GM21786 (cell line): Measurements from ENCODE around the gene PTGFRN.

Experiments used
- ATAC-seq: cut with Tn5 transposase; IDR thresholded peaks from one replicate; pipeline ENCODE4 v1.9.1; 2021; ENCODE audit not compliant: unreplicated experiment

The PTGFRN gene

DNA sequence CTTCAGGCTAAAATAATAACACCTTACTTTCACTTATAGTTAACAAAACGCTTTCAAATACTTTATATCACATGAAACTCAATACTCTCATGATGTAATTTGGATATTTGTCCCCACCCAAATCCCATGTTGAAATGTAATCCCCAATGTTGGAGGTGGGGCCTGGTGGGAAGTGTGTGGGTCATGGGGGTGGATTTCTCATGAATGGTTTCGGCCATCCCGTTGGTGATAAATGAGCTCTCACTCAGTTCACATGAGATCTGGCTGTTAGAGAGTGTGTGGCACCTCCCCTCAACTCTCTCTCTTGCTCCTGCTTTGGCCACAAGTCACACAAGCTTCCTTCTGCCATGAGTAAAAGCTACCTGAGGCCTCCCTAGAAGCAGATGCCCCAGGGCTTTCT is 22.5 kb upstream of the PTGFRN start:
- ATAC-seq: no peak

DNA sequence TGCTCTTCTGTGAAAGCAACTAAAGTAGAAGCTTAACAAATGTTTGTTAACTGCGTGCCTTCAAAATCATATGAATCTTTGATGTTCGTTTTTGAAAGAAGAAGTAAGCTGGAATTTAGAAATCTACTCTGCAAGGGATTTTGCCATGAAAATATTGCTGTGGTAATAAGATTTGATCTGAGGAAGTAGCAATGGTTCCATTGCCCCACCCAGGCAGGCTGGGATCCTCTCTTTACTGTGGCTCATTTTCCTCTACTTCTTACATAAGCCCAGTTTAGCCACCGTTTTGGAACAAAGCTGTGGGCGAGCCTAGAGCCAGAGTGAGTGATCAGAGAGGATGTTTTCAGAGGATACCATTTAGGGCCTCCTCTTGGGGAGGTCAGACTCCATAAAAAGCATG is 20.3 kb upstream of the PTGFRN start:
- no peak for ATAC-seq

DNA sequence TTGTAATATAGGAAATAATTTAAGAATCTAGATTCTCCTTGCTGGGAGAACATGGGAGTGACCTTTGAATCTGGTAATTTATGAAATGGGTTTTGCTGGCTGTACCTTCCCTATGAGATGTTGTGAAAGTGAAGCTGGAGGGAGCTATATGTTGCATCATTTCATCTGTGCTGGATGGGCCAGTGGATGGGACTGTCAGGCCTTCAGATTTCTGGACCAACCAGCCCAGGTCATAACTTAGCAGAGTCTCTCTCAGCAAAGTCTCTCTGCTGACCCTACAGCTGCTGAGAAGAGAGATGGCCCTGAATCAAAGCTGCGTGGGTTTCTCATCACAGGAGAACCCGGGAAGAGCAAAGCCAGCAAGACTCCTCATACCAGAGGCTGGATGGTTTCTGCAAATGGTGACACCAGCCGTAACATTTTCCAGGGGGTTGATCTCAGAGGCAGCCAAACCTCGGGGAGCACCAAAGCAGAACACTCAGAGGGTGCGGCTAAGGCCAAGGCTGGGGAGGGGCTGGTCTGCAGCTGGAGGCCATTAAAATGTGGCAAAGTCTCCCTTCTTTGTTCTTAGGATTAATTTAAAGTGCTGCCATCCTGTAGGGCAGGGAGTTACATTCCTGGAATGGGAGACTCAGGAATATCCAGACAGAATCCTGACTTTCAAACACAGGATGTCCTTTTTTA is 18.2 kb upstream of the PTGFRN start:
- no peak for ATAC-seq

DNA sequence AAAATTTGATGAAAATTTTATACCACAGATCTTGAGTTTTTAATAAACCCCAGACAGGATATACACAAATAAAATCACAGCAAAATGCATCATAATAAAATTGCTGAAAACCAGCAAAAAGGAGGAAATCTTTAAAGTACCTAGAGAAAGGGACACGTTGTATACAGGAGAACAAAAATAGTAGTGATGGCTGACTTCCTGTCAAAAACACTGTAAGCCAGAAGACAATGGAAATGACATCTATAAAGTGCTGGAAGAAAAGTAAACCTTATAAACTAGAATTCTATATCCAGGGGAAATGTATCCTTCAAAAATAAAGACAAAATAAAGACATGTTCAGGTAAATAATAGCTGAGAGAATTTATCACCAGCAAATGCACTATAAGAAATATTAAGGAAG is 14.6 kb upstream of the PTGFRN start:
- no peak for ATAC-seq

DNA sequence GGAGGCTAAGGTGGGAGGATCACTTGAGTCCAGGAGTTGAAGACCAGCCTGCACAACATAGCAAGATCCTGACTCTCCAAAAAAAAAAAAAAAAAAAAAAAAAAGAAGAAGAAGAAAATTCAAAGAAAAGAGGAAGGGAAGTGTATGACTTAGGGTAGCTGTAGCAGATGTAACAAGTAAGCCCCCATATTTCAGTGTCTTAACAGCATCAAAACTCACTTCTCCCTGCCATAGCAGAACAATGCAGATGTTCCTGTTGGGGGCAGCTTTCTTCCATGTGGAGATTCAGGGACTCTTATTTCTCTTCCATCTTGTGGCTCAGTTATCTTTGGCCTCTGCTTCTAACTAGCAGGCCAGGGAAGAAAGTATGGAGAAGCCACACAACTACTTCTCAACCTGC is 10.2 kb upstream of the PTGFRN start:
- ATAC-seq: no peak

DNA sequence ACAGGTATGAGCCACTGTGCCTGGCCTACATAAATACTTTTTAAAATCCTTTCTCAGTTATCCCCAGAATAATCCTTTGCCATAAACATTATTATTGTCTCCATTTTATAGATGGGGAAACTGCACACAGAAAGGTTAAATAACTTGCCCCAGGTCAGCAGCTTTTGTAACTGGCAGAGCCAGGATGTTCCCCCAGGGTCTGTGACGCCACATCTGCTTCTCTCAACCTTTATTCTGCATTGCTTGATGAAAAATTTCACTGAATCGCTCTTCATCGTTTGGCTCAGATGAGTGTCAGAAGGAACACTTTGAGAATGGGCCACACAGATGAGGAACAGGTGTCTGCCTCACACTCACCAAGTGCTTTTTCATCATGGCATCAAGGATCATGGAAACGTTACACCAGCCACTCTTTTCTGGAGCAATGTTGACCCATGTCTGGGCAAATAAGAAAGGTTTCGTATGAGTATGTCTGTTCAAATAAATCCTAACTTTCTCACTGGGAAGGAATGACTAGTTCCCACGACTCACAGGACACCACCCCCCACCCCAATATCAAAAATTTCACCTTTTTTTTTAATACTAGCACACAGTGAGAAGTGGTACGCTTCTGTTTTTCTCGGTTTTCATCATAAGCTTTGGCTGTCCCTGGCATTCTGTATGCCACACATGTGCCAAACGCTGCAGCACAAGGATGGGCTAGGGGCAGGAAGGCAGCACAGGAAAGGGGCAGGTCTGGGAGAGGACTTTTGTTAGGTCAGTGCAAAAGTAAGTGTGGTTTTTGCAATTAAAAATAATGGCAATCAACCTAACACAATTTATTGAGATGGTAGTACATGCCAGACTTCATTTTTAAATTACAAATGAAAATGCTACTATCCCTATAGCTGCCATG is 9.0 kb upstream of the PTGFRN start:
- ATAC-seq: no peak

DNA sequence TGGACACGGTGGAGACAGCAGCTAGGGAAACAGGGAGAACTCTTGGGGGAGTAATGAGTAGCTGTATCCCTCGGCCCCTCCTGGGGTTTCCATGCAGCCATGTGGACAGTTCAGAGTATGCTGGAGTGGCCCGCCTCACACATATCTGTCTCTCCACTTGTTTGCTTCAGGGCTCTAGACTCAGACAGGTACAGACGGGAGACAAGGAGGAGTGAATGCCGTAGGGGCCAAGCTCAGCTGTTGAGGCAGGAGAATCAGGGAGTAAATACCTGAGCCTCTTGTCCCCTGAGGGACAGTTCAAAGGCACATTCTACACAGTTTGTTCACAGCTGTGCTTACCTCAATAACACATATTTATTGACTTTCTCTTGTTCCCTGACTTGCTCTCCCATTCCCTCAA is 7.7 kb upstream of the PTGFRN start:
- ATAC-seq: no peak

DNA sequence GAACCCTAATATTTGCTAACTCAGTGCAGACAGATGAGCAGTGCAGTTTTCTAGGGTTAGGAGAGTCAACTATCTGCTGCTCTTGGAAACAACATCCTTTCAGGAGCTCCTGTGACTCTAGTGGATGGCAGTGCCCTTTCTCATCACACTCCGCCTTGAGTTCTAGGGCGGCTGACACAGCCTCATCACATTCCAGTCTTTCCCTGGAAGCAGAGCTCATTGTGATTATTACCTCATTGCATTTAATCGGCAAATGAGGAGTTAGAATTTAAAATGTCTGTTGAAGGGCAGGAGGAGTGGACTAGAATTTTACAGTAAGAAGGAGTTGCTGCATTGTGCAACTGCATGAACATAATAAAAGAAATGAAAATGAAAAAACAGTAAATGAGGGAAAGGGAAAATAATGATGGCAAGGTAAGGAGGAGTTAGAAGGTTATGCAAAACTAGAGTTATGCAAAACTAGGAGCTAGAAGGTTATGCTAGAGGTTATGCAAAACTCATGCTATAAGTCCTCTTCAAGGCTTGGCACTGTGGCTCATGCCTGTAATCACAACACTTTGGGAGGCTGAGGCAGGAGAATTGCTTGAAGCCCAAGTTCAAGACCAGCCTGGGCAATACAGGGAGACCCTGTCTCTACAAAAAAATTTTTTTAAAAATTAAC is 6.9 kb upstream of the PTGFRN start:
- ATAC-seq: no peak

DNA sequence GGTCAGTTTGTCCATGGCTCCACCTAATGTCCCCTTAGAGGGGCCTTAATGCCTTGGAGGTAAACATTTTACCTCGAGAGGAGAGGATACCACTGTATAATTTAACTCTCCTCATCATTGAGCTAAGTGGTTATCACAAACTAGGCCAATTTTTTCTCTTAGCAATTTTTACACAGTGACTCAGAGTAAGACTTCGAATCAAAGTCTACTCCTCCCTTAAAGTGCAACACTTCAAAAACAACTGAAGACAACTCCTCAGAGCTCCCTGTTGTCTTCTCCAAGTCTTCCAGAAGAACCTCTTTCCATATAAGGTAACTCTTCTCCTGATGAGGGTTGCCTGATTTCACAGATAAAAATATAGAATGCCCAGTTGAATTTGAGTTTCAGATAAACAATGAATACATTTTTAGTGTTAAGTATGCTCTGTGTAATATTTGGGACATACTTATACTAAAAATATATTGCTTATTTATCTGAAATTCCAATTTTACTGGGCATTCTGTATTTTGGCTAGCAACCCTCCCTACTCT is 4.9 kb upstream of the PTGFRN start:
- no peak for ATAC-seq

DNA sequence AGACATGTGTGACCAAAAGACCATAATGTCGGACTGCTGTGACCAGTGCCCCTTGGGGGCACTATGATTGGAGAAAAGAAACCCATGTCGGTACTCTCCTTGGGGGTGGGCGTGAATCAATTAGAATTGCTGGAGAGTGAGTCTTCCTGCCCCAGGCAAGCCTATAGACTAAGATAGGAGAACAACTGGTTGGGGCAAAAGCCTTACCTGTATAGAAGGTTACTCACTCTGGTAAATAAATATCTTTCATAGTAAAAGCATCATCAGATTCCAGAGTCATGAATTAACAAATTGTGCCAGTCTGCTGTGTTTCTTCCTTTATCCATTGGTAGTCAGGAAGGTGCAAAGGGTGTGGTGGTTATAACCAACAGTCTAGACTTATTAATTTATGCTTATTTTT is 2.9 kb upstream of the PTGFRN start:
- ATAC-seq: no peak

DNA sequence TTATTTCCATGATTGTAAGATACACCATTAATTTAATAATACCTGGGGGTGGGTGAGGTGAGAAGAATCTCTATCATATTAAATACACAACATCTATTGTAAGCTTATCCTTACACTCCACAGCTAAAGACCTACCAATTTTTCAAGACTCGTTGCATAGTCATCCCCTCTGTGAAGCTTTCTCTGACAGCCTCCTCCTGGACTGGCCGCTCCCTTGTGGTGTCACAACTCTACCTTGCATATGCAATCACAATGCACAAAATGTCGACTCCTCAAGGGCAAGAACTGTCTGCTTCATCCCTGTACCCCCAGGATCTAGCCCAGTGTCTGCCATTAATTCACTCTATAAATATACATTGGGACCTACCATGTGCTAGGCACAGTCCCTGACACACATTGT is 2.4 kb upstream of the PTGFRN start:
- ATAC-seq: no peak

DNA sequence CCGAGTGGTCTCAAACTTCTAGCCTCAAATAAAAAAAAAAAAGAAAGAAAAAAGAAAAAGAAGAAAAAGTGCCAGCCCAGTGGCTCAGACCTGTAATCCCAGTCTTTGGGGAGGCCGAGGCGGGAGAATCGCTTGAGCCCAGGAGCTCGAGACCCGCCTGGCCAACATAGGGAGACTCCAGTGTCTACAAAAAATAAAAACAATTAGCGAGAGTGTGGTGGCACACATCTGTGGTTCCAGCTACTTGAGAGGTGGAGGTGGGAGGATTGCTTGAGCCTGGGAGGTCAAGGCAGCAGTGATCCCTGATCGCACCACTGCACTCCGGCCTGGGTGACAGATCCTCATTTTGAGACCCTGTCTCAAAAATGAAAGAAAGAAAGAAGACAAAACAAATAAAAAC is 1.4 kb upstream of the PTGFRN start:
- ATAC-seq: no peak

DNA sequence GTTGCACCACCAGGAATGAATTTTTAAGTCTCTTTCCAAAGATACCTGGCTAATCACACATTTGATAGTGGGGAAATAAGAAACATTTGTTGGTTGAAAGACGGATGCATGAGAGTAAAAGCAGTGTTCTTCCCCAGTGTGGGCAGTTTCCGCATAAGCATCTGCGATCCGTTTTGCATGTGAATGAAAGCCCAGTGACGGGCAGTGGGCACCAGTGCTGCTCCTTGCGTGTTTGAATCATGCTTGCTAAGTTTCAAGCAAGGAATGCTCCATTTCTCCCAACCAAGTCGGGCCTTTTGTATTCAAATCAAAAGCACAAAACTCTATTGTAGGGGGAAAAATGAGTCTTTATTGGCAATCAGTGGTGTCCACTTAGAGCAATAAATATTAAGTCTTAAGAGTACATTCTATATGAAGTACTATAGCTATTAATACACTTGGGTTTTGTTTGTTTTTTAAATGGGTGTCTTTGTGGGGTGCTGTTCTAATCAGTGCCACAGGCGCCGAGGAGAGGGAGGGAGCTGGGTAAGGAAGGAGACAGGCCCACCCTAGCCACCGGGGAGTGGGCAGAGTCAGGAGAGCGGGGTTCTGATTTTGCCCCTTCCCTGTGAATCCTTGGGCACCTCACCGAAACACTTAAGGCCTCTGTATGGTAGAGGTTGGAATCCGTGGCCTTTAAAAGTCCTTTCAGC is 750 bp upstream of the PTGFRN start:
- no peak for ATAC-seq

DNA sequence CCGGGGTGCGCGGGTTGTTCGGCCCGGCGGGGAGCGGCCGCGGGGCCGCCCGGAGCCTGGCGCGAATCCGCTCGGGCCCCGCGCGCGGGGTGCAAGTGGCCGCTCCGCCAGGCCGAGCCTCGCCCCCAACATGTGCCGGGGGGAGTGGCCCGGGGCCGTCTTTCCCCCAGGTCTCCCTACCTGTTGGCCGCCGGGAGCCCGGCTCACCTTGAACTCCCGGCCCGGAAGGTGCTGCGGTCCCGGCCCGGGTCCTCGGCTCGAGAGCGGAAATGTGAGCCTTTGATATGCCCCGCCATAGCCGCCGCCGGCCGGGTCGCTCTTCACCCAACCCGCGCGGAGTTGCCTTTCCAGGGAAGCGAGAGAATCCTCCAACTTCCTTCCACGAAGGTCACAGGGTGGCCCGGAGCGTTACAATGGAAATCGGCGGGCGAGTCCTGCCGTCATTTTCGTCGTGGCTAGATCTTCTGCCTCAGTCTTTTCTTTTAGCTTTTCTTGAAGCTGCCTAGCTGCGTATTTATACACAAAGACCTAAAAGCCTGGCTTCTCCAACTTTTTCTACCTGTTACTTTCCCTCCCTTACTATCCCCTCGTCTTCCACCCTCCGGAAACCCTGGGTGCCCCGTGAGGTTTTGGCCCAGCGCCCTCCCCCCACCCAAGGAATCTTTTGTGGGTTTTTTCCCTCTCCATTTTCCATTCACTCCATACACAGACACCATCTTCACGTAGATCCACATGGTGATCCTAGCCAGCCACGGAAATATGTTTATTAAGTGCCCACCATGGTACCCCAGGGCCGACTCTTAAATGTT is 867 bp downstream of the PTGFRN start:
- no peak for ATAC-seq

DNA sequence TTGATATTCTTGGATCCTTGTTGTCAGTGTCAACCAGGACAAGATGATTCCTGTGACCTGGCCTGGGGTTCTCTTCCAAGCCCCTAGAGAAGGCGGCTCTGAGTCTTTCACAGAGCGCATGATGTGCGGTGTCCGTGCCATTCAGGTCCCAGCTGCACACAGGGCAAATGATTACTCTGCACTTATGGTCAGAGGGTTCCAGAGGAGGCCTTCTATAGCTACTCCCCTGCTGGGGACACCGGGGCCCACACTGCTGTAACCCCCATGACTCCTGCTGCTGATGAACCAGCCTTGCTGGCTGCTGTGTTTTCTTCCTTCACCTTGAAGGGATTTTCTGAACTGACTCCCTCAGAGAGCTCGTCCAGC is 1.5 kb downstream of the PTGFRN start:
- no peak for ATAC-seq

DNA sequence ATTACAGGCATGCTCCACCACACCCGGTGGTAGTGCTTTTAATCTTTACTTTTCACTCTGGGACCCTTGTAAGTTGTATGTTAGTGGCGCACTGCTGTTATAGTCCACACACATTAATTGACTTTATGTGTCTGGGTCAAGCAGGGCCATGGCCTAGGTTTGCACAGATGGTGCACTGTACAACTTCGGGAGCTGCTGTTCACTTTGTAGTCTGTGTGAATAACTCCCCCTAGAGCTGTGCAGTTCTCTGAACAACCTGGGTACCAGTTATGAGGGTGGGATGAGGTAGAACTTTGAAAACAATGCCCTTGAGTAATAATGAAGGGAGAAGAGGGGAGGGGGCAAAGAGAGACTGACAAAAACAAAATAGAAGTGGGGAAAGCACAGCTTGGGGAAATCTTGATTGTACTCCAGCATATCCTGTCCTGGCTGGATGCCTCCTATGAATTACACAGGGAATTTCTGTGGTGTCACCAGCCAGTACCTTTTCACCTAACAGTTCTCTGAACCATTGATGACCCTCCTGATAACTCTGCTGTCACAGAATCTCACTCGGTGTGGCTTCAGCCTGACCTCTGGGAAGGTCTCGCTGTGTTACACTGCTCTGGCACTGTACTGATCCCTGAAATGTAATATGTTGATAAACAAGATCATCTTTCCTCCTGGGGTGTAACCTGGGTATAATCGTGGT is 2.2 kb downstream of the PTGFRN start:
- no peak for ATAC-seq

DNA sequence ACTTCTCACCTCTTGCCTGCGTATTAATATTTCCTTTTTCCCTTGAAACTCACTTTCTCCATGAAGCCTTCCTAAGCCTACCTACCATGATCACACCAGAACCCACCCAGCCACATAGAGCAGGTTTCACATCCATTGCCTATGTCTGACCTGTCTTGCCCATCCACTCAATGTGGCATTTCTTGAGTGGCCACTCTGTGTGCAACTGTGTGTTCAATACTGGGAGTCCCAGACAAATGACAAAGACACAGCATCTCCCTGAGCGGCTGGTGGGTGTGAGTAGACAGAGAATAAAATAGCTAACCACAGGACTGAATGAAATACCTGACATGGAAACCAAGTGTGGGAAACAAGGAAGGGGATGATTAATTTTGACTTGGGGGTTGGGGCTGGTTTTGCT is 3.1 kb downstream of the PTGFRN start:
- ATAC-seq: no peak

DNA sequence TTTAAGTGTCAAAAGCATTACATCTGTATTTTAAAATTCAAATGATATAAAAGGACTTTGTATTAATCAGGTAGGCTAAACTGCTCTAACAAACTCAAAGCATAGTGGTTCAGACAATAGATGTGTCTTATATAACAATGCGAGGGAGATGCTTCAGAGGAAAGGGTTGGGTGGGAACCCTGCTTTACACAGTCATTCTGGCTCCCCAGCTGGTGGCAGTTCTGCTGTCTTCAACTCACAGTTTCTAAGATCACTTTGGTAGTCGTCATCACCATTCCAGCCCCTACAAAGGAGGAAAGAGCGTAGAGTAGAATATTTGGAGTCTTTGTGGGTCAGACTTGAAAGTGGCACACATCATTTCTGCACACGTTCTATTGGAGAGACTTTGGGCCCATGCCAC is 4.2 kb downstream of the PTGFRN start:
- ATAC-seq: no peak

DNA sequence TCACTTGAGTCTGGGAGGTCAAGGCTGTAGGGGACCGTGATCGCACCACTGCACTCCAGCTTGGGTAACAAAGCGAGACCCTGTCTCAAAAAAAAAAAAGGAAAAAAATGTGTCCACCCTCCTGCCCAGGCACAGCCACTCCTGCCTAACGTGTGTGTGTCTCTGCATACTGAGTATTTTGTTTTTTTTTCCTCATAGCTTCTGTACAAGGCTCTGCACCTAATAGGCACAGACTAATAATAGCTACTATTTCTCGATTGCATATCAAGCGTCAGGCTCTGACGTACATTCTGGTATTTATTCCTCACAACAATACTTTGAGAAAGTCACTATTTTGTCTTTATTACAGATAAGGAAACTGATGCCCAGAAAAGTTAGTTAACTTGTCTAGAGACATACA is 5.0 kb downstream of the PTGFRN start:
- ATAC-seq: no peak

DNA sequence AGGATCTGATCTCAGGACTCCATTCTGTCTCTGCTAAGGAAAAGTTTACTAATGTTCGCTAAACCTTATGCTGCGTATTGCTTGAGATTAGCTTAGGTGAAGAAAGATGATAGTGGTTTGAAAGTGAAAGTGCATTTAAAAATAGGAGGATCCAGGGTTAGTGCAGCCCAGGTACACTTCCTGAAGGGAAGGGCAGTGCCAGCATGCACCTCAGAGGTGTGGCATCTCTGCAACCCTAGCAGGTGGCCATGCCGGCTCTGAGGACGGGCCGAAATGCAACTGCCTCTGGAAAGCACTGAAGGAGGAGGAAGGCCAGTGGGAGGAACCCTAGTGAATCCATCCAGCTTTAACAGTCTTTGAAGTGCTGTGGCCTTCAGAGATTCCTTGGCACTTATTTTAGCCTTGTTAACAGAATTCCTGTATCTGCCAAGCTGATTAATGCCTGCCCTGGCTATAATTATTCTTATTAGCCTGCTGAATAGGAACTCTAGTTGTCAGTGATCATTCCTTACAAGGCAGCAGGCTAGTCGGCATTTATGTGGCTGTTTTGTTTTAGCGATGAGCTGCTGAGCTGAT is 5.5 kb downstream of the PTGFRN start:
- no peak for ATAC-seq
